Activated B cell treated with CpG ODN at 0.5 μM for 24 hours (primary cell): ENCODE measurements around the gene LRRC72. TPM values are rescaled to one million over a fixed set of nuclear protein-coding genes. Genes with fewer than 3 reads are reported as not detected.

Experiments
- ATAC-seq: fragments of 200-7000 bp; cut with Tn5 transposase; one replicate; pipeline ENCODE4 v1.10.0; 2021; ENCODE audit warnings: low read depth, mild to moderate bottlenecking, moderate library complexity
- CTCF ChIA-PET: fragments of 350-600 bp; sonication (Branson Sonifier 250); formaldehyde crosslinking; loops from one replicate; lab custom pipeline; 2021; ENCODE audit warnings: antibody characterized with exemption; lab: Charles Lee
- POLR2A ChIA-PET: fragments of 350-600 bp; sonication (Branson Sonifier 250); formaldehyde crosslinking; loops from one replicate; lab custom pipeline; 2021; ENCODE audit warnings: antibody characterized with exemption; lab: Charles Lee
- DNase-seq: peaks from one replicate; pipeline ENCODE4 v3.0.0; 2022
- H3K27ac Mint-ChIP-seq: one replicate; pipeline ENCODE4 v1.8.0; 2020; ENCODE audit warnings: mixed read lengths
- H3K27me3 Mint-ChIP-seq: one replicate; pipeline ENCODE4 v1.8.0; 2021; ENCODE audit warnings: mixed read lengths
- H3K36me3 Mint-ChIP-seq: one replicate; pipeline ENCODE4 v1.8.0; 2021; ENCODE audit warnings: low read depth, mixed read lengths
- H3K4me1 Mint-ChIP-seq: one replicate; pipeline ENCODE4 v1.8.0; 2021; ENCODE audit warnings: mixed read lengths
- H3K4me3 Mint-ChIP-seq: one replicate; pipeline ENCODE4 v1.8.0; 2020; ENCODE audit warnings: mild to moderate bottlenecking, mixed read lengths
- H3K9me3 Mint-ChIP-seq: one replicate; pipeline ENCODE4 v1.8.0; 2020; ENCODE audit warnings: mixed read lengths
- intact Hi-C: fragments of 100-400 bp; cut with micrococcal nuclease; formaldehyde crosslinking; loops from one replicate; pipeline ENCODE4 v1.15.1; 2024
- total RNA-seq: library from RNA; stranded (reverse); gene quantifications from 2 replicates; pipeline ENCODE4 v1.2.3, GENCODE V29; 2022
- TF ChIP-seq, protein P1 (sequence below): fragments of 200-600 bp; IDR thresholded peaks from one replicate; pipeline ENCODE4 v1.8.0; 2022; ENCODE audit warnings: antibody characterized with exemption, mild to moderate bottlenecking

Gene LRRC72
- total RNA-seq, 1 donor from 2014 or later = not detected

DNA sequence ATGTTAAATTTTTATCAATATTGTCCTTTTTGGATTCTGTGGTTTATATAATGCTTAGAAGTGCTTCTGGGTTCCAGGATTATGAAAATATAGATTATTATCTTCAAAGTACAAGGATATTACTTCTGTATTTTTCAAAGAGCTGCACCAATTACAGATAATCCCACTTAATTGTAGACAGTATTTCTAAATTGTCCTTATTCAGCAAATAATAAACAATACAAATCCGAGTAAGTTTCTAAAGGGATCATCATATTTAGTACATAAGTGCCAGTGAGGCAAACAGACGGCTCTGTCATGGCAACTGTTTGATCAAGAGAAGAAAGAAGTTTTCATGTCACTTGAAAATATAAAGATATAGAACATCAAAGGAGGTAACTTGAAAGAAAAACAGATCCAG is 99.8 kb downstream of the LRRC72 start:
- intact Hi-C loops = no loop called here
- Mint-ChIP-seq H3K4me1 (no peaks in the 10 kb centered on the region), H3K27ac (no peak overlapping the region), H3K9me3 (no peaks in the 10 kb centered on the region), H3K36me3 (peaks cover 39% of the 10 kb centered on the region), H3K27me3 (no peaks in the 10 kb centered on the region), H3K4me3 (no peak overlapping the region)
- TF ChIP-seq, protein P1, sequence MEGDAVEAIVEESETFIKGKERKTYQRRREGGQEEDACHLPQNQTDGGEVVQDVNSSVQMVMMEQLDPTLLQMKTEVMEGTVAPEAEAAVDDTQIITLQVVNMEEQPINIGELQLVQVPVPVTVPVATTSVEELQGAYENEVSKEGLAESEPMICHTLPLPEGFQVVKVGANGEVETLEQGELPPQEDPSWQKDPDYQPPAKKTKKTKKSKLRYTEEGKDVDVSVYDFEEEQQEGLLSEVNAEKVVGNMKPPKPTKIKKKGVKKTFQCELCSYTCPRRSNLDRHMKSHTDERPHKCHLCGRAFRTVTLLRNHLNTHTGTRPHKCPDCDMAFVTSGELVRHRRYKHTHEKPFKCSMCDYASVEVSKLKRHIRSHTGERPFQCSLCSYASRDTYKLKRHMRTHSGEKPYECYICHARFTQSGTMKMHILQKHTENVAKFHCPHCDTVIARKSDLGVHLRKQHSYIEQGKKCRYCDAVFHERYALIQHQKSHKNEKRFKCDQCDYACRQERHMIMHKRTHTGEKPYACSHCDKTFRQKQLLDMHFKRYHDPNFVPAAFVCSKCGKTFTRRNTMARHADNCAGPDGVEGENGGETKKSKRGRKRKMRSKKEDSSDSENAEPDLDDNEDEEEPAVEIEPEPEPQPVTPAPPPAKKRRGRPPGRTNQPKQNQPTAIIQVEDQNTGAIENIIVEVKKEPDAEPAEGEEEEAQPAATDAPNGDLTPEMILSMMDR = no peak
- no peak for DNase-seq
- ATAC-seq = no peak
- CTCF ChIA-PET = no interaction called here
- POLR2A ChIA-PET = interaction anchor here (1.0 kb wide), 1 partner anchor 20 kb away, joined by 3 read pairs; no protein-coding TSS in a partner anchor

DNA sequence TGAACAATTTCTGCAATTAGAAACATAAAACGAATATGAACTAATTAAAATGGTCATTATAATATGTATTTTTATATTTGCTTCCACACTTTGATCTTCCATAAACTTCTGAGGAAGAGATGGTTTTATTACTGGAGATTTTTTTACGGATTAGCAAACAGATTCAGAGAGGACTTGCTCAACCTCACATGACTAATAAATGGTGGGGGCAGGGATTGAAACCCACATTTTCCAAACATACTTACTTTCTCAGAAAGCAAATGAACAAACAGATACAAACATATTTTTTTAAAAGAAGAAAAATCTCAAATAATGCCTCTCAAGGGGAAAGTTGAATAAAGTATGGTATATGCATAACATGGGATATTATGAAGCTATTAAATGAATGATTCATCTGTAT is 100.6 kb downstream of the LRRC72 start:
- no peak overlapping the region for H3K27ac Mint-ChIP-seq

DNA sequence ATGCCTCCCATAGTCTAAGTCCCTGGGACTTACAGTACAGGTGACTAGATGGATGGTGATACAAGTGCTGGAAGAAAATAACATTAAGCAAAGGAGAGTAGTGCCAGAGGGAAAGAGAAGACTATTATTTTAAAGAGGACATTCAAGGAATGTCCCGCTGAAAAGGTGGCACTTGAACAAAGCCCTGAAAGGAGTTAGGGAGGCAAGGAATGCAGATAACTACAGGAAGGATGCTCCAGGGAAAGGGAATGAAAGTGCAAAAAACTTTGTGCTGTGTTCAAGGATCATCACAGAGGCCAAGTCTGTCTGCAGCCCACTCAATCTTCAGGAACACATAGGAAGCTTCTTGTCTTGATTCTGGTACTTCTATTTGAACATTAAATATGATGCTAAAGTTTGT is 104.0 kb downstream of the LRRC72 start:
- no peak for DNase-seq
- ChIA-PET POLR2A (no interaction called here), CTCF (no interaction called here)
- peaks cover 26% of the 10 kb centered on the region for H3K36me3 Mint-ChIP-seq
- no peak overlapping the region for H3K27ac Mint-ChIP-seq
- intact Hi-C loops = no loop called here
- no peak overlapping the region for H3K4me3 Mint-ChIP-seq
- H3K4me1 Mint-ChIP-seq = no peaks in the 10 kb centered on the region
- ATAC-seq = no peak
- H3K9me3 Mint-ChIP-seq = no peaks in the 10 kb centered on the region
- TF ChIP-seq, protein P1 = no peak
- no peaks in the 10 kb centered on the region for H3K27me3 Mint-ChIP-seq

More for the DNA sequence above, 100.6 kb downstream of the LRRC72 start:
- Mint-ChIP-seq H3K9me3 (no peaks in the 10 kb centered on the region), H3K36me3 (peaks cover 38% of the 10 kb centered on the region), H3K27me3 (no peaks in the 10 kb centered on the region), H3K4me3 (no peak overlapping the region), H3K4me1 (no peaks in the 10 kb centered on the region)
- TF ChIP-seq, protein P1 = no peak
- no peak for DNase-seq
- no peak for ATAC-seq
- ChIA-PET POLR2A (no interaction called here), CTCF (no interaction called here)
- intact Hi-C loops = no loop called here

Other genes with a start within 250 kb of the LRRC72 start
- 0.91 and 1.5 TPM in 2 replicates for gene CRPPA, start 105.3 kb upstream of the LRRC72 start, total RNA-seq
- not detected in 2 replicates for gene SOSTDC1, start 61.1 kb upstream of the LRRC72 start, total RNA-seq
- 9.4 and 11.3 TPM in 2 replicates for gene ANKMY2, start 118.9 kb downstream of the LRRC72 start, total RNA-seq
- 47.2 and 48.2 TPM in 2 replicates for gene BZW2, start 119.4 kb downstream of the LRRC72 start, total RNA-seq
- 15.1 and 17.8 TPM in 2 replicates for gene TSPAN13, start 226.9 kb downstream of the LRRC72 start, total RNA-seq